Measurements from ENCODE around the gene COL6A5. TPM values are rescaled to one million over a fixed set of nuclear protein-coding genes. Genes with fewer than 3 reads are reported as not detected.

Gene COL6A5
- total and polyA plus RNA-seq, 2 donors (not counting 3 experiments of a cell fraction or from before 2014, with no cell fraction given), result not detected

GRCh38 chr3:130529486-130530215 is 184.2 kb downstream of the COL6A5 start:
- no TSS peak for BruUV-seq (replicated peaks)
- H2AFZ ChIP-seq (ENCODE audit: low read depth, low read length), result no peak overlapping the region
- no peaks in the 10 kb centered on the region for H3K79me2 ChIP-seq (ENCODE audit: control insufficient read depth, insufficient read depth, low read length)
- CTCF ChIA-PET, result interaction anchor here (2.2 kb wide), 1 partner anchor 9 kb away, joined by 9 read pairs; no protein-coding TSS in a partner anchor
- intact Hi-C loops (cut with micrococcal nuclease), result loop anchor here (10.0 kb wide), 1 partner anchor 385 kb away; no protein-coding TSS in a partner anchor
- no peak overlapping the region for H3K9ac ChIP-seq (replicated peaks; ENCODE audit: extremely low read depth, insufficient read depth, low read length)
- H4K20me1 ChIP-seq (replicated peaks; ENCODE audit: control insufficient read depth, extremely low read depth, insufficient read depth, low read length), result no peaks in the 10 kb centered on the region
- DNase-seq (ENCODE audit: low read depth, low spot score) (no peak), FAIRE-seq (no peak)
- TF ChIP-seq POLR2AphosphoS5 (IDR thresholded peaks at IDR 0.05; ENCODE audit: insufficient read depth, low read depth, low read length) (no peak), CTCF (IDR thresholded peaks at IDR 0.05; ENCODE audit: extremely low read depth in 1 of 2, insufficient read depth in 1 of 2, low read depth in 1 of 2, low read length in 2 of 2) (no peak), MYC (IDR thresholded peaks at IDR 0.05; ENCODE audit: low read depth, low read length) (no peak)
- H3K36me3 ChIP-seq (ENCODE audit: control insufficient read depth in 2 of 2, extremely low read depth in 1 of 2, insufficient read depth in 2 of 2, low read length in 2 of 2), result no peaks in the 10 kb centered on the region
- H3K27ac ChIP-seq (ENCODE audit: insufficient read depth, low read depth, low read length), result no peak overlapping the region
- no peaks in the 10 kb centered on the region for H3K9me1 ChIP-seq (replicated peaks; ENCODE audit: control insufficient read depth, extremely low read depth, insufficient read depth, low read length)
- no peak overlapping the region for H3K4me2 ChIP-seq (ENCODE audit: insufficient read depth, low read length)
- dilution Hi-C loops (cut with MboI; ENCODE audit: extremely low pct_ligation_motif_present, low sequenced_read_pairs), result no loop called here
- H3K4me3 ChIP-seq (replicated peaks in 1 of 3; ENCODE audit: insufficient read depth in 1 of 3, low read depth in 1 of 3, low read length in 3 of 3), result no peak overlapping the region
- H3K27me3 ChIP-seq (ENCODE audit: control insufficient read depth in 2 of 2, insufficient read depth in 2 of 2, low read length in 2 of 2), result peaks cover 0 to 2% of the 10 kb centered on the region in 2 experiments
- POLR2A ChIA-PET, result no interaction called here
- H3K4me1 ChIP-seq (ENCODE audit: control insufficient read depth, extremely low read depth, insufficient read depth, low read length), result no peaks in the 10 kb centered on the region
- no peaks in the 10 kb centered on the region for H3K9me3 ChIP-seq (replicated peaks; ENCODE audit: control insufficient read depth, insufficient read depth, low read length)

- no peak for FAIRE-seq
- no peak overlapping the region for H3K4me3 ChIP-seq (replicated peaks in 1 of 3; ENCODE audit: insufficient read depth in 1 of 3, low read depth in 1 of 3, low read length in 3 of 3)
- POLR2A ChIA-PET, result no interaction called here
- no peaks in the 10 kb centered on the region for H3K36me3 ChIP-seq (ENCODE audit: control insufficient read depth in 2 of 2, extremely low read depth in 1 of 2, insufficient read depth in 2 of 2, low read length in 2 of 2)
- no peaks in the 10 kb centered on the region for H3K79me2 ChIP-seq (ENCODE audit: control insufficient read depth, insufficient read depth, low read length)
- H3K27ac ChIP-seq (ENCODE audit: insufficient read depth, low read depth, low read length), result no peak overlapping the region
- H4K20me1 ChIP-seq (replicated peaks; ENCODE audit: control insufficient read depth, extremely low read depth, insufficient read depth, low read length), result no peaks in the 10 kb centered on the region
- H3K27me3 ChIP-seq (ENCODE audit: control insufficient read depth in 2 of 2, insufficient read depth in 2 of 2, low read length in 2 of 2), result peaks cover 0 to 2% of the 10 kb centered on the region in 2 experiments
- no TSS peak for BruUV-seq (replicated peaks)
- dilution Hi-C loops (cut with MboI; ENCODE audit: extremely low pct_ligation_motif_present, low sequenced_read_pairs), result no loop called here
- H3K9ac ChIP-seq (replicated peaks; ENCODE audit: extremely low read depth, insufficient read depth, low read length), result no peak overlapping the region
- no peaks in the 10 kb centered on the region for H3K9me1 ChIP-seq (replicated peaks; ENCODE audit: control insufficient read depth, extremely low read depth, insufficient read depth, low read length)
- H3K9me3 ChIP-seq (replicated peaks; ENCODE audit: control insufficient read depth, insufficient read depth, low read length), result no peaks in the 10 kb centered on the region
- no peak for DNase-seq (ENCODE audit: low read depth, low spot score)
- H2AFZ ChIP-seq (ENCODE audit: low read depth, low read length), result no peak overlapping the region
- intact Hi-C loops (cut with micrococcal nuclease), result loop anchor here (10.0 kb wide), 1 partner anchor 388 kb away; no protein-coding TSS in a partner anchor
- TF ChIP-seq JUN (IDR thresholded peaks at IDR 0.05; ENCODE audit: borderline replicate concordance, insufficient read depth, insufficient read length, low read depth) (no peak), GATA2 (IDR thresholded peaks at IDR 0.05; ENCODE audit: insufficient read depth, insufficient read length, low read depth, low read length) (no peak), POLR2A (IDR thresholded peaks at IDR 0.05; ENCODE audit: low read depth, low read length) (no peak), CTCF (IDR thresholded peaks at IDR 0.05; ENCODE audit: extremely low read depth in 1 of 2, insufficient read depth in 1 of 2, low read depth in 1 of 2, low read length in 2 of 2) (no peak), MAX (IDR thresholded peaks at IDR 0.05; ENCODE audit: insufficient read depth, insufficient read length) (no peak), MYC (IDR thresholded peaks at IDR 0.05; ENCODE audit: low read depth, low read length) (no peak), FOS (IDR thresholded peaks at IDR 0.05; ENCODE audit: borderline replicate concordance, insufficient read depth, low read length) (no peak), EZH2 (IDR thresholded peaks at IDR 0.05; ENCODE audit: borderline replicate concordance, low read depth, low read length, severe bottlenecking) (no peak), POLR2AphosphoS5 (IDR thresholded peaks at IDR 0.05; ENCODE audit: insufficient read depth, low read depth, low read length) (no peak)
- CTCF ChIA-PET, result no interaction called here
- H3K4me2 ChIP-seq (ENCODE audit: insufficient read depth, low read length), result no peak overlapping the region
- H3K4me1 ChIP-seq (ENCODE audit: control insufficient read depth, extremely low read depth, insufficient read depth, low read length), result no peaks in the 10 kb centered on the region
Measured at GRCh38 chr3:130533247-130533646, 187.8 kb downstream of the COL6A5 start.

Data from endothelial cell of umbilical vein (primary cell).